Brain pericyte (primary cell): ENCODE results near the gene CCNE1.
"Not testable (repeated sequence)": the region's sequence is repeated elsewhere in the genome, so short reads cannot be mapped to it uniquely, and the experiment has no call there.

Source experiments
- DNase-seq: peaks from one replicate; pipeline ENCODE4 v3.0.0-alpha.2; 2012; ENCODE audit warnings: low read depth, low spot score

CCNE1 gene

DNA sequence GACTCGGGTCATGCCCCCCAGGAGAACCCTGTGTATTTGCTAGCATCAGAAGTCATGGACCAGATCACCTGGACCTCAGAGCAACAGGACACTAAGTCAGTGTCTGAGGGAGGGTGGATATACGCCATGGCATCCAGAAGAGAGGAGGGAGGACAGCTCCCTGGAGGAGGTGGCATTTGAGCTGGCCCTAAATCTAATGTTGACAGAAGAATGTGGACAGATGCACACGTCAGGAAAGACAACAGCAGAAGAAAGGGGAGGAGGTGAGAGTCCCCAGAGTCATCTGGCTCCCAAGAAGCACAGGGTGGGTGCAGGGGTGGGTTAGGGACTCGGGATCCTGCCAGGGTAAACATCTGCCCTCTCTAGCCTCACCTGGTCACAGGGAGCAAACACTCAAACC, 24.5 kb upstream of the CCNE1 start:
- no peak for DNase-seq

DNA sequence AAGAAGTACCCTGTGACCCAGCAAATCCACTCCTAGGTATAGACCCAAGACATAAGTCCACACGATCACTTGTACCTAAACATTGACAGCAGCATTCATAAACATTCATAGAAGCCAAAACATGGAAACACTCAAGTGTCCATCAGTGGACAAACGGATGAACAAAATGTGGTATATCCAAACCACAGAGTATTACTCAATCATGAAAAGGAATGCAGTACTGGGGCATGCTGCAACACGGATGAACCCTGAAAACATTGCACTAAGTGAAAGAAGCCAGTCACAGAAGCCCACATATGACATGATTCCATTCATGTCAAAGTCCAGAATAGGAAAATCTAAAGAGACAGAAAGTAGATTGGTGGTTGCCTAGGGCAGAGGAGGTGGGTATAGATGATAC, 22.8 kb upstream of the CCNE1 start:
- no peak for DNase-seq

GRCh38 chr19:29793116-29793727, 18.6 kb upstream of the CCNE1 start:
- DNase-seq: no peak

- DNase-seq: not testable (repeated sequence)
Observed at GRCh38 chr19:29794490-29794889, 17.3 kb upstream of the CCNE1 start.

DNA sequence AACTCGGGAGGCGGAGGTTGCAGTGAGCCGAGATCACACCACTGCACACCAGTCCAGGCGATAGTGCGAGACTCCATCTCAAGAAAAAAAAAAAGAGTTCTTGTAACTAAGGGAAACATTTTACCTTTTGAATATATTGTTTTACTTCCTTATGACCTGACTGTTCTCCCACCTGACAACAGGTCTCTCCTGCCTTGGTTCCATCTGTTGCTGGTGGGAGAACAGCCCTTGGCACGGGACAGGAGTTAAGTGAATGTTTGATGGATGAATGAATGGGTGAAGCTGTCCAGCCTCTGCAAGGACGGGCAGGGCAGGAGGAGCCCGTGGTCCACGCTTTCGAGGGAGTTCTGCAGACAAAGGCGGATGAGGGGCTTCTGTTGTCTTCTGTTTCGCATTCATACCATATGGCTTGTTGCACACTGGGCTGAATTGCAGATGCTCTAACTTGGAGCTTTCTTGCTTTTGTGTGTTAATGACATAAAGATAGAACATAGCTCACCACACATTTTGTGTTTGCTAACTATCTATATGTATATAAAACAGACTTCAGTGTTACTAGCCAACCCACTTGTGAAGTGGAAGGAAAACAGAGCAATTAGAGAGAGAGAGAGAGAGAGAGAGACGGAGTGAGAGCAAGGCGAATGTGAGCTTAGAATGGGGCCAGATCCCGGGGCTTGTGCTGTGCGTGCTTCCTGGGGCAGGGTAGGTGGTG, 16.2 kb upstream of the CCNE1 start:
- DNase-seq: no peak

DNA sequence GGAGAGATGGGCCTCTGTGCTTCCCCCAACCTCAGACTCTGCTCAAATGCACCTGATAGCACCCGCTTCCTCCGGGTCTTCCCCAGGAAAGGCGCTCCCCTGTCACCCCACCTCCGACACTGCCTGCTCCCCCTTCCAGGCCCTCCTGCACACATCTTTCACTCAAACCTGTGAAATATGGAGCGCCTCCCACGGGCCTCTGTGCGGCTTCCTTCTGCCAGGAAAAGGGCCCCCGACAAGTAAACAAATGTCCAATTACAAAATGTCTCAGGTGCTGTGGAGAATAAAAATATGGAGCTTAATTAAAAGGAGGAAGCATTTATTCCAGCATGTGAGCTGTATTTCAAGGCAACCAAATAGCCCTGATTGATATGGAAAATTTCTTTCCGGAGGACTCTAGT, 15.6 kb upstream of the CCNE1 start:
- DNase-seq: no peak

GRCh38 chr19:29798774-29799497, 12.9 kb upstream of the CCNE1 start:
- DNase-seq: no peak

- DNase-seq: no peak
Observed at GRCh38 chr19:29800100-29800825, 11.5 kb upstream of the CCNE1 start.

- DNase-seq: not testable (repeated sequence)
Observed at GRCh38 chr19:29803951-29804350, 7.8 kb upstream of the CCNE1 start.

GRCh38 chr19:29804493-29804892, 7.3 kb upstream of the CCNE1 start:
- no peak for DNase-seq

DNA sequence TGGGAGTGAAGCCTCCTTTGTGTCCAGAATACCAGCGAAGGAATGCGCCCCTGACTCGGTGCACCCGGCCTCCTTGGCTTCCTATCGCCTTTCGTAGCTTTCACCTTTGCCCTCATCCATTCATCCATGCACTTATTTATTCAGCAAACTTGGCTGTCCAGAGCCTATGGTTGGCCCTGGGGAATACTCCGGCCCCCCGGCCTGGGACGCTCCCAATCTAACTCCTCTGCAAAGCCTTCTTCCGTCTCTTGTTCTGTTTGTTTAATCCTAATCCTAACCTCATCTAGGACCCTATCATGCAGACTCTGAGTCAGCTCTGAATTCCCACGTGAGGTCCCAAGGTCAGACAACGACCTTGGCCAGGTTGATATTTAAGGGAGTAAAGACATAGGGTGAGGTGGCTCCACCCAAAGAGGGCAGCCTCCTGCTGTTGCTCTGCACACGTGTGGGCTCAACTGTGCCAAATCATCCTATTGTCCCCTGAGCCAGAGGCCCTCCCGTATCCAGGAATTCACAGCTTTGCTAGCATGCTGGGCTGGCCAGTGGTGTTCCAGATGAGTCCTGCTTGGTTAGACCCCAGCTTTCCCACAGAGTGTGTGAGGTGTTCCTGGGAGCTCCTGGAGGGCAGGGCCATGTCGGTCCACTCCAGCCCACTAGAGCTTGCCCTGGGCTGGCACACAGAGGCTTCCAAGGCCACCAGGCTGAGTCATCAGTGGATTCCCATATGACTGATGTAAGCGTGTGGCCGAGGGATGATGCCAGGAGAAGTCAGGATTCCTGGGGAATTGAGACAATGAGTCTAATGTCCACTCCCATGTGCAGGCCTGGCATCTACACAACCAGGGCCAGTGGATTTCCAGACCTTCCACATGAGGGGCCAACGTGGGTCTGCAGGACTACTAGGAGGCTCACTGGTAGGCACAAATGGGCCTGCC, 6.5 kb upstream of the CCNE1 start:
- no peak for DNase-seq

GRCh38 chr19:29806098-29806866, 5.5 kb upstream of the CCNE1 start:
- no peak for DNase-seq

DNA sequence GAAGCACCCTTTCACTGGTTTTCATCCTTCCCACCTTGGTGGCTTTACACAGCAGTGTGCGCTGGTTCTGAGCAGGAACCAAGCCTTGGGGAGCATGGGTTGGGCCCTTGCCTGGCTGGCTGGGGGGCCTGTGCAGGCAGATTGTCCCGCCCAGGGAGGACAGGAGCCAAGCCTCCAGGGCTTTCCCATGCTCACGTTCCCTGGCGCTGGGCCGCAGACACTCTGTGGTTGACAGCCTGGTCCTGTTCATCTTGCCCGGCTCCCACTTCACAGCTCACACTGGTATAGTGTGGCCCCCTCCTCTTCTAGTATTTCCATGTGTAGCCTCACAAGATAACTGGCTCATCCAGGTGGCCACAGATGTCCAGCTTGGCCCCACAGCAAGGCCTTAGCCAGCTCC, 4.6 kb upstream of the CCNE1 start:
- no peak for DNase-seq

DNA sequence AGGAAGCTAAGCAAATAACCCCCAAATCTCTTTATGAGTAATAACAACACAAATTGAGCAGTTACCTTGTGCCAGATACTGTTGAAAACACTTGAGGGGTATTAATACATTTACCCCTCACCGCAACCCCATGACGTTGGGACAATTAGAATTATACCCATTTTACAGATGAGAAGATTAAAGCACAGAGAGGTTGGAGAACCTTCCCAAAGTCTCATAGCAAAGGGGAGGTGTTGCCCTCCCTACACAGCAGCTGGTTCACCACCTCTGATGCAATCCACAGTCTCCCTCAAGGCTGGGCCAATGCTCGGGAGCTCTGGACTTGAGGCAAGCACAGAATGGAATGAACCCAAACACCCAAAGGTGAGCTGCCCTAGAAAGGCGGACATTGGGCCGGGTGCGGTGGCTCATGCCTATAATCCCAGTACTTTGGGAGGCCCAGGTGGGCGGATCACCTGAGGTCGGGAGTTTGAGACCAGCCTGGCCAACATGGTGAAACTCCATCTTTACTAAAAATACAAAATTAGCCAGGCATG, 3.9 kb upstream of the CCNE1 start:
- no peak for DNase-seq

- DNase-seq: no peak
Observed at GRCh38 chr19:29809795-29810503, 1.8 kb upstream of the CCNE1 start.

- no peak for DNase-seq
Observed at GRCh38 chr19:29810504-29810871, 1.3 kb upstream of the CCNE1 start.

DNA sequence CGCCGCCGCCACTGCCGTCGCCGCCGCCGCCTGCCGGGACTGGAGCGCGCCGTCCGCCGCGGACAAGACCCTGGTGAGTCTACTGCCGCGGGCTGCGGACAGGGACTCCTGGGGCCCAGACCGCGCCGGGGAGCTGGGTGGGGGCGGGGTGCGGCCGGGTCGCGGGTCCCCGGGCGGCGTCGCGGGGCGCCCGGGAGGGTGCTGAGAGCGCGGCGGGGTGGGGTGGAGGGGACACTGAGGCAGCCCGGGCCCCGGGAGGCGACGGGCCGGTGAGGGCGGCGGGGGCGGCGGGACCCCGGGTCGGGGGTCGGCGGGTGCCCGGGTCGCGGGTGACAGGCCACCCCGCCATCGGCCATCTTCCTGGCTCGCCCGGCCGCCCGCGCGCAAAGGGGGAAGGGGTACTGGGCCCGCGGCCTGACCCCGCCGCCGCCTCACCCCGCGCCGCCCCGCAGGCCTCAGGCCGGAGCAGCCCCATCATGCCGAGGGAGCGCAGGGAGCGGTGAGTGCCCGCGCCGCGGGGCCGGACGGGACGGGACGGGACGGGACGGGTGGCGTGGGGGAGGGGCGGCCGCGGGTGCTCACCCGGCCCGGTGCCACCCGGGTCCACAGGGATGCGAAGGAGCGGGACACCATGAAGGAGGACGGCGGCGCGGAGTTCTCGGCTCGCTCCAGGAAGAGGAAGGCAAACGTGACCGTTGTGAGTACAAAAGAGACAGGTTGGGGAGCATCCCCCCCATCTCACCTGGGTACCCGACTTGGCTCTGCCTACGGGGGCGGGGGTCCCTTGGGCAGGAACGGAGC, 489 bp downstream of the CCNE1 start:
- no peak for DNase-seq

DNA sequence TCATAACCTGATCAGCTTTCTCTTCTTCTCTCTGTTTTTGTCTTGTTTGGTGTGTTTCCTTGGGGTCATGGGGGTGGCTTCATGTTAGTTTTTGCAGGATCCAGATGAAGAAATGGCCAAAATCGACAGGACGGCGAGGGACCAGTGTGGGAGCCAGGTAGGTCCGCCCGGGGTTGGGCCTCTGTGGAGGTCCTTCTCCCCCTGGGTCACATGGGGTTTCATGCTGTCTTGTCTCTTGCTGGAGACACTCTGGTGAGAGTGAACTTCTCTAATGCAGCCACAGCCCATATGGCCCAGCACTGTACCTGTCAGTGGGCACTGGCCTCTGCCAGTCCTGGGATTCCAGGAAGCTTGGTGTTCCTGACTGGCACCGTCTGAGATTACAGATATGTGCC, 1.1 kb downstream of the CCNE1 start:
- DNase-seq: no peak

- no peak for DNase-seq
Observed at GRCh38 chr19:29813642-29814041, 1.9 kb downstream of the CCNE1 start.
